HepG2 (cell line): Measurements from ENCODE around the gene ZNF747. TPM values are rescaled to one million over a fixed set of nuclear protein-coding genes. Genes with fewer than 3 reads are reported as not detected.

Experiments used
- ATAC-seq: fragments of 200-7000 bp; cut with Tn5 transposase; 3 replicates; pipeline ENCODE4 v1.9.1; 2020; ENCODE audit warnings: mild to moderate bottlenecking, moderate library complexity
- BruUV-seq: library from RNA; stranded (reverse); fragments of 400-500 nt; replicated peaks from 2 replicates; lab custom pipeline; 2021; lab: Mats Ljungman, UMichigan
- CTCF ChIA-PET: fragments of 300-600 bp; formaldehyde crosslinking; extraction: SDS; loops from one replicate; lab custom pipeline; 2021; ENCODE audit warnings: low total read pairs, inconsistent platforms, low intra/inter-chr PET ratio; lab: Yijun Ruan, JAX
- POLR2A ChIA-PET: fragments of 350-600 bp; sonication (Branson Sonifier 250); formaldehyde crosslinking; loops from one replicate; lab custom pipeline; 2020; ENCODE audit warnings: antibody characterized with exemption, inconsistent platforms; lab: Yijun Ruan, JAX
- DNase-seq: peaks from one replicate; pipeline ENCODE4 v3.0.0-alpha.2; 2015; ENCODE audit warnings: low spot score
- FAIRE-seq: peaks from 3 replicates; lab custom pipeline; 2011; peaks lifted over from hg19 to GRCh38; lab: Jason Lieb, UNC
- H2AFZ ChIP-seq: one replicate; pipeline ENCODE4 v1.6.1; 2011; ENCODE audit warnings: low read length, inconsistent platforms
- H3K27ac ChIP-seq: fragments of 300-600 bp; 3 replicates; pipeline ENCODE4 v1.8.0; 2011; ENCODE audit warnings: mixed run types, mild to moderate bottlenecking, mixed read lengths, low read length, inconsistent platforms; ENCODE audit not compliant: insufficient read depth; ENCODE audit errors: extremely low read length
- H3K27me3 ChIP-seq, 2 experiments: fragments of 200-600 bp in 1 of 2; 2 replicates in 1 of 2; 3 replicates in 1 of 2; pipeline versions ENCODE4 v1.6.0 to v1.8.0; 2011; ENCODE audit warnings: low read length in 2 of 2, mild to moderate bottlenecking in 2 of 2, moderate library complexity in 2 of 2, inconsistent platforms in 1 of 2; ENCODE audit not compliant: insufficient read depth in 2 of 2, control insufficient read depth in 1 of 2
- H3K36me3 ChIP-seq, 2 experiments: fragments of 200-600 bp in 1 of 2; replicated peaks in 1 of 2; 2 replicates in 1 of 2; 3 replicates in 1 of 2; pipeline versions ENCODE4 v1.5.1 to v1.8.0; 2011; ENCODE audit warnings: low read length in 2 of 2, inconsistent platforms in 1 of 2; ENCODE audit not compliant: insufficient read depth in 2 of 2, control insufficient read depth in 1 of 2
- H3K4me1 ChIP-seq: 2 replicates; pipeline ENCODE4 v1.5.1; 2012; ENCODE audit warnings: low read length, inconsistent platforms; ENCODE audit not compliant: insufficient read depth
- H3K4me2 ChIP-seq: 2 replicates; pipeline ENCODE4 v1.6.0; 2011; ENCODE audit warnings: low read depth, low read length, inconsistent platforms
- H3K4me3 ChIP-seq, 3 experiments: fragments of 200-600 bp in 1 of 3; sonication (generic), shearing (Covaris generic) in 1 of 3; replicated peaks in 1 of 3; 2 replicates each; pipeline ENCODE4 v1.5.1; 2011 to 2016; ENCODE audit warnings: low read length in 3 of 3, inconsistent platforms in 2 of 3, low read depth in 2 of 3, mild to moderate bottlenecking in 2 of 3, control low read depth in 1 of 3, mixed read lengths in 1 of 3; ENCODE audit not compliant: insufficient read depth in 1 of 3
- H3K79me2 ChIP-seq: one replicate; pipeline ENCODE4 v1.6.1; 2011; ENCODE audit warnings: low read length, inconsistent platforms; ENCODE audit not compliant: insufficient read depth
- H3K9ac ChIP-seq: 2 replicates; pipeline ENCODE4 v1.6.0; 2011; ENCODE audit warnings: mild to moderate bottlenecking, low read depth, low read length, inconsistent platforms; ENCODE audit not compliant: insufficient read depth
- H3K9me3 ChIP-seq: 2 replicates; pipeline ENCODE4 v1.5.1; 2012; ENCODE audit warnings: mild to moderate bottlenecking, low read length
- H4K20me1 ChIP-seq: 2 replicates; pipeline ENCODE4 v1.6.0; 2011; ENCODE audit warnings: inconsistent platforms, mild to moderate bottlenecking, low read length, moderate library complexity; ENCODE audit not compliant: insufficient read depth
- CAMTA2 ChIP-seq: sonication (generic); formaldehyde crosslinking; IDR thresholded peaks from 2 replicates; pipeline ENCODE4 v1.4.0; 2020; ENCODE audit warnings: mild to moderate bottlenecking, missing genetic modification reagents, borderline replicate concordance
- CHD4 ChIP-seq: fragments of 200-600 bp; sonication (generic); IDR thresholded peaks from 2 replicates; pipeline ENCODE4 v1.7.0; 2017; ENCODE audit warnings: mild to moderate bottlenecking, low read length, borderline replicate concordance
- FOXK2 ChIP-seq: fragments of 450-650 bp; IDR thresholded peaks from 2 replicates; pipeline ENCODE4 v1.6.1; 2016
- JUN ChIP-seq: sonication (generic); formaldehyde crosslinking; IDR thresholded peaks from 2 replicates; pipeline ENCODE4 v1.4.0; 2020; ENCODE audit warnings: mild to moderate bottlenecking, missing genetic modification reagents
- MAF1 ChIP-seq: sonication (generic); formaldehyde crosslinking; IDR thresholded peaks from 2 replicates; pipeline ENCODE4 v1.5.0; 2020; ENCODE audit warnings: missing genetic modification reagents, borderline replicate concordance
- REPIN1 ChIP-seq: sonication (generic); formaldehyde crosslinking; IDR thresholded peaks from 2 replicates; pipeline ENCODE4 v1.8.0; 2022; ENCODE audit warnings: missing genetic modification reagents, low read depth, mild to moderate bottlenecking, borderline replicate concordance
- ZNF142 ChIP-seq: sonication (generic); formaldehyde crosslinking; IDR thresholded peaks from 2 replicates; pipeline ENCODE4 v1.4.0; 2020; ENCODE audit warnings: missing genetic modification reagents
- ZNF331 ChIP-seq: sonication (generic); formaldehyde crosslinking; IDR thresholded peaks from 2 replicates; pipeline ENCODE4 v1.4.0; 2020; ENCODE audit warnings: missing genetic modification reagents
- ZSCAN20 ChIP-seq: sonication (generic); formaldehyde crosslinking; IDR thresholded peaks from 2 replicates; pipeline ENCODE4 v1.4.0; 2020; ENCODE audit warnings: missing genetic modification reagents, mild to moderate bottlenecking, borderline replicate concordance
- WGBS: methylation state at CpG from one replicate; pipeline ENCODE4 v1.1.6; 2017; ENCODE audit warnings: low lambda C conversion rate; 5-methylcytosine and 5-hydroxymethylcytosine counted together
- in situ Hi-C: cut with HindIII; loops from 2 replicates; pipeline ENCODE4 v1.10.0; 2017; ENCODE audit warnings: low pct_unique_long_range_greater_than_20kb; ENCODE audit not compliant: extremely low pct_ligation_motif_present
- intact Hi-C: fragments of 100-400 bp; cut with micrococcal nuclease; formaldehyde crosslinking; loops from one replicate; pipeline ENCODE4 v1.10.0; 2022; ENCODE audit not compliant: unreplicated experiment
- polyA plus RNA-seq, 8 experiments: library from polyadenylated mRNA; depleted of rRNA in 3 of 8; stranded (reverse) in 7 of 8; unstranded in 1 of 8; fragments of >200 nt; fragmentation: Illumina TruSeq in 4 of 8; extraction: Trizol in 4 of 8; gene quantifications; 2 replicates each; pipeline versions ENCODE4 v1.2.1 to v1.2.3, GENCODE V29; 2011 to 2016; ENCODE audit warnings: low read depth in 4 of 8, missing spikeins in 1 of 8, mixed read lengths in 1 of 8; ENCODE audit not compliant: insufficient read depth in 1 of 8
- total RNA-seq, 5 experiments: library from RNA; depleted of rRNA; stranded (reverse); fragments of >200 nt; fragmentation: Illumina TruSeq; extraction: Trizol; gene quantifications; 2 replicates each; pipeline ENCODE4 v1.2.3, GENCODE V29; 2016; ENCODE audit warnings: low read depth in 1 of 5
- TF ChIP-seq, protein P1 (sequence below): sonication (generic); formaldehyde crosslinking; IDR thresholded peaks from 2 replicates; pipeline ENCODE4 v1.5.0; 2020; ENCODE audit warnings: missing genetic modification reagents

Gene ZNF747
- total and polyA plus RNA-seq, 2 of the 13 experiments (the other 11 are each of a cell fraction or from before 2014, with no cell fraction given) = 7.2 to 10.2 TPM

DNA sequence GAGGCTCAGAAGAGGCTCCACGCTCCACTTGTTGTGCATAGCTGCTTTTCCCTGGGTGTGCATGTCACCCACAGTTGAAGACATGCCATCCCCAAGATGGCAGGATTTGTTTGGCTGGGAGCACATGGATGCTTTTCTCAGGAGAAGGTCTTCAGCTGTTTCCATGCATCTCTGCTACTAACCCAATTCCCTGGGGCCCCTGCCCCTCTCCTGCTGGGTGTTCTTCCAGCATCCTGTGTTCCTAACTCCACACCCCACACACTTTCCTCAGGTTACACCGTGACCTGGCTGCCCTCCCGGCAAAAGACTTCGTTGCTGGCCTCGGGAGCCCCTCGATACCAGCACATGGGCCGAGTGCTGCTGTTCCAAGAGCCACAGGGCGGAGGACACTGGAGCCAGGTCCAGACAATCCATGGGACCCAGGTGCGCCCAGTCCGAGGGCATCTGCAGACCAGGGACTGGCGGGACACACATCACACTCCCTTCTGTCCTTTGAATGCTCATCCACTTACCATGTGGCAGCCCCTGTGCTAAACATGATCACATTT, 40.6 kb downstream of the ZNF747 start:
- H2AFZ ChIP-seq = no peak overlapping the region
- no peaks in the 10 kb centered on the region for H4K20me1 ChIP-seq
- in situ Hi-C loops = no loop called here
- intact Hi-C loops = no loop called here
- DNase-seq (no peak), ATAC-seq (no peak; the same call in 2 of the 3 replicates), FAIRE-seq (no peak)
- no peak overlapping the region for H3K27ac ChIP-seq
- 64% methylated on average over 10 of the region's 11 CpGs for WGBS
- no peak overlapping the region for H3K4me3 ChIP-seq
- TF ChIP-seq FOXK2 = no peak
- no peak for TF ChIP-seq ZSCAN20 (CRISPR knock-in tag)
- no peak for TF ChIP-seq CHD4
- no peak for TF ChIP-seq CAMTA2 (CRISPR knock-in tag)
- TF ChIP-seq ZNF331 (CRISPR knock-in tag) = no peak
- TF ChIP-seq REPIN1 = no peak
- TF ChIP-seq, protein P1, sequence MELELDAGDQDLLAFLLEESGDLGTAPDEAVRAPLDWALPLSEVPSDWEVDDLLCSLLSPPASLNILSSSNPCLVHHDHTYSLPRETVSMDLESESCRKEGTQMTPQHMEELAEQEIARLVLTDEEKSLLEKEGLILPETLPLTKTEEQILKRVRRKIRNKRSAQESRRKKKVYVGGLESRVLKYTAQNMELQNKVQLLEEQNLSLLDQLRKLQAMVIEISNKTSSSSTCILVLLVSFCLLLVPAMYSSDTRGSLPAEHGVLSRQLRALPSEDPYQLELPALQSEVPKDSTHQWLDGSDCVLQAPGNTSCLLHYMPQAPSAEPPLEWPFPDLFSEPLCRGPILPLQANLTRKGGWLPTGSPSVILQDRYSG (CRISPR knock-in tag) = no peak
- no peak for TF ChIP-seq ZNF142 (CRISPR knock-in tag)
- TF ChIP-seq MAF1 (CRISPR knock-in tag) = no peak
- no peak for TF ChIP-seq JUN (CRISPR knock-in tag)
- ChIA-PET POLR2A (no interaction called here), CTCF (no interaction called here)
- no peaks in the 10 kb centered on the region; a peak in 1 of 5 replicates for H3K27me3 ChIP-seq
- no peaks in the 10 kb centered on the region for H3K79me2 ChIP-seq
- no peak overlapping the region for H3K9ac ChIP-seq
- H3K9me3 ChIP-seq = no peaks in the 10 kb centered on the region
- no TSS peak for BruUV-seq
- H3K4me1 ChIP-seq = peaks cover 17% of the 10 kb centered on the region
- H3K4me2 ChIP-seq = no peak overlapping the region
- no peaks in the 10 kb centered on the region for H3K36me3 ChIP-seq
